Muscle of back (tissue), 11 donors: ENCODE measurements around the gene TTLL9. TPM values are rescaled to one million over a fixed set of nuclear protein-coding genes. Genes with fewer than 3 reads are reported as not detected.
A peak's percentile ranks its signal among the peaks of the same experiment; 100 is the strongest.

Experiments used
- DNase-seq, 3 donors: peaks; one replicate each; pipeline versions ENCODE4 v3.0.0 to v3.0.0-alpha.2; 2013
- polyA plus RNA-seq, 10 donors: library from polyadenylated mRNA; unstranded; fragments of 120-200 nt; gene quantifications; one replicate each; pipeline ENCODE4 v1.2.1, GENCODE V29; 2013; ENCODE audit not compliant: insufficient read length in 10 of 10

Gene TTLL9
- polyA plus RNA-seq, 10 donors, result 0.09 to 0.27 (median 0.15) TPM; not detected in 1

DNA sequence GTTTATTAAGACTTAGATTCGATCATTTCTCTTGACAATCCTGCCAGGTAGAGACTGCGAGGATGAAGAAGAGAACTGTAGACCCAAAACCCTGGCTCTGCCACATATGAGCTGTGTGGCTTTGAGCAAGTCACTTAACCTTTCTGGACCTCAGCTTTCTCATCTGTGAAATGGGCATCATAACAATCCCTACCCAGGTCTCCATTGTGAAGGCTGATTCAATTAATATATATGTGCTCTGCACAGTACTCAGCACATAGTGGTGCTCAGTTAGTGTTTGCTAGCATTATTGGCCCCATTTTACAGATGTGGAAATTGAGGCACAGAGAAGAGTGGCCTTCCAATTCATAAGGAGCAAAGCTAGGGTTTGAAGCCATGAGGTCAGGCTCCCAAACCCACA lies 105.4 kb downstream of the TTLL9 start:
- no peak for DNase-seq

DNA sequence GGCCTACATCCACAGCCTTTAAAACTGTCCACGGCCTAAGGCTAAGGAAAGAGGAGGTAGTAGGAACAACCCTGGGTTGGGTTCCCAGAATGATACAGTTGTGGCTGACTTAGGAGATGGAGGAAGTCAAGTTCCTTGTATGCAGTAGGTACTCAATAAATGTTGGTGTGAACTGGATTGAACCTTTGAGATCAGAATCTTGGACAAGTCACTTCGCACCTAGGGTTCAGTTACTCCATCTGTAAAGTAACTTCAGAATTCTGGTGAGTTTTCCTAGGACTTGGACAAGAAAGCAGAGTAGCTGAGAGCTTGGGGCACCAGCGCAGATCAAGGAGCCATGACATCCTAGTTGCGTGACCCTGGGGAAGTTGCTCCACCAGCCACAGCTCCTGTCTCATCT lies 106.6 kb downstream of the TTLL9 start:
- no peak for DNase-seq

DNA sequence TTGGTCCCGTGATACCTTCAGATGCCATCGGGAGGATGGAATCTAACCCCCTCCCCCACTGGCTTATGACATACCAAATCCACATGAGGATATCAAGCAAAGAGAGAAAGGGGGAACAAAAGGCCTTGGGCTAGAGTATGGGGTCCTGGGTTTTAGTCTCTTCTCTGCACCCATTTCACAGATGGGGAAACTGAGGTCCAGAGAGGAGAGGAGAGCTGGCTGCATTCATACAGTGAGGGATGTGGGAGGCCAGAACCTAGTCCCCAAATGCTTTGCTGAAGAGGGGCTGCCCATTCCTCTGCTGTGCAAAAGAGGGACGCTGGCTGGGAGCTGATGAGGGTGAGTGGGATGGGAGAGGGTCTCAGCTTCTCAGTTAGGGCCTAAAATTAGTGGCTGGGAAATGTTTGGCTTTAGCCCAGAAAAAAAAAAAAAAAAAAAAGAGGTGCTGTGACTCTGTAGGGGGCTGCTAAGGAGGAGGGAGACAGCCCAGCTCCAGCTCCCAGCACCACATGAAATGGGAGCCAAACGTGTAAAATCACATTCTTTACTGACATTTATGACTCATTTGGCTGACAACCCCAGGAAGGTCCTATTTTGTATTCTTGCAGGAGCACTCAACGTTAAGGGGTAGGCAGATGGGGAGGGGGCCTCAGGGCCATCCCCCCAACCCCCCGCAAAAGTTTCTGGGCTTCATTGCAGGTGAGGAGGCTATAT lies 109.4 kb downstream of the TTLL9 start:
- DNase-seq, result no peak

DNA sequence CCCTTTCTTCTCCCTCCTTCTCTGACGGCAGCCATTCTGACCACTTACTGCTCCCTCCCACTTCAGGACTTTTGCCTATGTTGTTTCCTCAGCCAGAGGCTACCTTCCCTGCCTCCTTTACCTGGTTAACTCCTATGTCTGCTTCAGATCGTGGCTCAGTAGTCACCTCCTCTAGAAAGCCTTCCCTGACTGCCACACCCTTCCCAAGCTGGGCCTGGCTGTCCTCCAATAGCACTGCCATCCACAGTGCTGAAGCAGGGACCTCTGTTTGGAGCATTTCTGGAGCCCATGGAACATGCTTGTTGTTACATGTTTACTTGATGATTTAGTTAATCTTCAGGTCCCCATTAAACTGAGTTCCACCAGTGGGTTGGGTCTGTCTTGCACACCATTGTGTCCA lies 111.3 kb downstream of the TTLL9 start:
- DNase-seq, result no peak

DNA sequence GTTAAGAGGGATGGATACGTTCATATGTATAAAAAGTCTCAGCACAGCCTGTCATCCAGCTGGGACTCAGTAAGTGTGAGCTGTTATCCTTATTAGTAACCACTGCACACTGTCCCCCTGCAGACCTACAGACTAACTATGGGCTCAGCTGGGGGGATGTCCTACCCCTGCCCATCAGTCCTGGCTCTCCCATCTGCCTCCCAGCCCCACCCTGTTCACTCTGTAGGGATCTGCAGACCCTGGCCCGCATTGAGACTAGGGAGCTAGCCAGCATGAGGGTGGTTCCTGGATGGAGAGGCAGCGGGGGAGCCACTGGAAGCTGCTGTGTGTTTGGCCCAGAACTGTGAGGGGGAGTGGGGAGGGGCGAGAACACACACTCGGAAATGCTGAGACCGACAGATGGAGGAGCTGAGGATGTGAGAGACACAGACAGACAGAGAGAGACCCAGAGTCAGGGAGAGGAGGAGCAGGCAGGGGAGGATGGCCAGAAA lies 114.6 kb downstream of the TTLL9 start:
- DNase-seq, result peak in 1 of 3 donors; percentile 15

DNA sequence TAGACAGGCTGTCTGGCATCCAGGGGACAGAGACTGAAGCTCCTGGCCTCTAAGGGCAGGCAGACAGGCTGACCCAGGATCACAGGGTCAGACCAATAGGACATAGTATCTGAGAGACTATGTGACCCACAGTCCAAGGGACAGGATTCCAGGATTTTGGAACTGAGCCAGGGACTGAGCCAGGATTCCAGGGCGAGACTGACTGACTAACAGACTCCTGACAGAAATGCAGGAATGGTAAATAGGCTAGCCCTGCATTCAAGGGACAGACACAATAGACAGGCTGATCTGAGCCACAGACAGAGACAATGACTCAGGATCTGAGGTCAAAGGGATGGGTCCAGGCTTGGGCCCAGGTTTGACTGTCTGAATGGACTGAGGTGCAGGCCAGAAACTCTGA lies 117.3 kb downstream of the TTLL9 start:
- DNase-seq, result no peak

DNA sequence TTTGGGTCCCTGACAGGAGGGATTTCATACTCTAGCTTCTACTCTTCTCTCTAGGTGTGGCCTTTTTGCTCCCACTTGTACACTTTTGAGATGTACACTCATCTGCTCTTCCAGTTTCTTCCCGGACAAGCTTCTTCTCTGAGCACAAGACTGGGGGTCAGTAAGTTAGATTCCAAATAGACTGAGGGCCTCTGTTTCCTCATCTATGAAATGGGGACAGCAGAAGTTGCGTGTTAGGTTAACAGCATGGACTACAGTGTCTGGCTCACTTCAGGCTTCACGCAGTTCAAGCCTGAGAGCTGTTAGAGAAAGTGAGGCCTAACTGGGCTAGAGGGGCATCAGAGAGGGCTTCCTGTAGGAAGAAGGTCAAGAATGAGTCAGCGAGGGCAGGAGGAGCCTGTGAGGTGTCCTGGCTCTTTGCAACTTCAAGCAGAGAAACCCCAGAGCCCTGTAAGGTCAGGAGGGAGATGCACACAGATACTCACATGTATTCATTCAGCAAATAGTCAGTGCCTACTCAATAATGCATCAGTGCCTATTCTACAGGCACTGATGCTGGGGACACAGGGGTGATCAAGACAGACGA lies 118.1 kb downstream of the TTLL9 start:
- DNase-seq, result no peak

DNA sequence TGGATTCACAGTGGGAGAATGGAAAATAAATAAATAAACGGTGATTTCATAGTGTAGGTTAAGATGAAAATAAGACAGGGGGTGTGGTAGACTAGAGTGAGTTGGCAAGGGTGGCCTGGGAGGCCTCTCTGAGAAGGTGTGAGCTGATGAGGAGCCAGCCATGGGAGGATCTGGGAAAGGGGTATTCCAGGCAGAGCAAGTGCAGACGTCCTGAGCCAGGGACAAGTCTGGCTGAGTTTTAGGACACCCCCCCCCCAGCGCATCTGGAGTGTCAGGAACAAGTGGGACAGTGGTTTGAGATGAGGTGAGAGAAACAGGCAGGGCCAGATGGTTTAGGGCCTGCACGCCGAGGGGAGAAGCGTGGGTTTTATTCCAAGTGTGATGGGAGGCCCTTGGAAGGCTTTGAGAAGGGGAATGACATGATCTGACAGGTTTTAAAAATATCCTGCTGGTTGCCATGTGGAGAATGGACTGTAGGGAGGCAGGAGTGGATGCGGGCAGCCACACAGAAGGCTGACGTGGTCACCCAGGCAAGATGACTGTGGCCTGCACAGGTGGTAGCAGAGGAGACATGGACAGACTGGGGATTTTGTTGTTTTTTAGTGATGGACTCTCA lies 118.7 kb downstream of the TTLL9 start:
- no peak for DNase-seq

DNA sequence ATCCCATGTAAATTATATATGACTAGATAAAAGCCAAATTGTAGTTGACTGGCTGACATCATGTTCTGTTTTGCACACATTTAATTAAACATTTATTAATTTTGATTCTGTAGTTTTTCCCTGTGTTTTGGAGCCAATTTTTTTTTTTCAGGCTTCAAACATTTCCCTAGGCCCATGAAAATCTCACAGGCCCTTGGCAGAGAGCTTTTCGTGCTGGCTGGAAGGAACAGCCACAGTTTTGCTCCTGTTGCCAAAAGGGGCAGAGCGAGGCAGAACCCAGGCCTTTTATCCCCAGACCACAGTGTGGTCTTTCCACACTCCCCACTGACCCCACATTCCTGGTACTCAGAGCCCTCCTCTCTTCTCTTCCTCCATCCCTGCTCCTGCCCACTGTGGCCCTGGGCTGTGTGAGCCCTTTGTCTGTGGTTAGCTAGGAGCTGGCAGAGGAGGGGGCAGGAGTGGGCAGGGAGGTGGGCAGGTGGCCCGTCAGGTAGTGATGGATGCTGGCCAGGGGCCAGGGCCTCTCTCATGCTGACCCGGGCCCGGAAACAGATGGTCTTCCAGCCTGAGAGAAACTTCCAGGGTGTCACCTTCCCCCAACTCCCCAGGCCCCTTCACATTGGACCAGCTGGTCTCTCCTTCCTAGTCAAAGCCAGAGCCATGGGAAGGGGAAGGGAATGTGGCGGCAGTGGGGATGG lies 120.4 kb downstream of the TTLL9 start:
- no peak for DNase-seq

DNA sequence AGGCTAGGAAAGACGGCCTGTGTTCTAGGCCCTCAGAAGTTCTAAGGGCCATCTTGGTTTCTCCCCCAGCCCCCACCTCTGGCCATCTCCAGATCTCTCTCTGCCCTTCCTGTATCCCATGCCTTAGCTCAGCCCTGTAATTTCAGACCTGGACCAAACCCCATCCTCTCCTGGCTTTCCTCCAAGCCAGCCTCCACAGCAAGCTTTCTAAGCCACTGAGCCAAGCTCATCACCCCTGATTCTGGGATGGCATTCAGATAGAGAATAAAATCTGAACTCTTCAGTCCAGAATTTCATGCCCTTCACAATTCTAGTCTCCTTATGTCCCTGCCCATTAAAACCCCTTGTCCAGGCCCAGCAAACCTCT lies 120.9 kb downstream of the TTLL9 start:
- no peak for DNase-seq

DNA sequence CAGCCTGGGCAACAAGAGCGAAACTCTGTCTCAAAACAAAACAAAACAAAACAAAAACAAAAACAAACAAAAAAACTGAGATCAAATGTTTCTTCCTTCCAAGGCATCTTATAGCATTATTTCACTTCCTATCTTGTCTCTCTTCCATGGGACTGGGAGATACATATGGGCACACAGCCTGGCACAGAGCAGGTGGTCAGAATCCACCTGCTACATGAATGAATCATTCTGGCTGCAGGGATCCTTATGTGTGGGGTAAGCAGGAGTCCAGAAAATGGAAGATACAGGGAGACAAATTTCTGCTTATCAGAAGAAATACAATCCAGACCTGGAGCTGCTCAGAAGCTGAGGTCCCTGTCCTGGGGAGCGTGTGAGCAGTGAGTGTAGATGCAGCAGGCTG lies 121.7 kb downstream of the TTLL9 start:
- DNase-seq, result no peak

Other genes with a start within 250 kb of the TTLL9 start
- 10 to 100 TPM in 2 of 10 donors, 1 to 10 TPM in 8; 6.9 to 11.3 (median 9.1) TPM for gene COX4I2, start 232.7 kb upstream of the TTLL9 start, polyA plus RNA-seq
- gene BCL2L1, start 147.8 kb upstream of the TTLL9 start, polyA plus RNA-seq, result 10 to 100 TPM; 25.7 to 59.9 (median 37.6) TPM
- 10 to 100 TPM; 20.0 to 46.9 (median 30.5) TPM for gene TPX2, start 131.3 kb upstream of the TTLL9 start, polyA plus RNA-seq
- gene MYLK2, start 51.3 kb upstream of the TTLL9 start, polyA plus RNA-seq, result 10 to 100 TPM; 26.6 to 54.6 (median 42.6) TPM
- gene FOXS1, start 25.0 kb upstream of the TTLL9 start, polyA plus RNA-seq, result 10 to 100 TPM in 1 of 10 donors, 1 to 10 TPM in 9; 3.9 to 10.8 (median 5.0) TPM
- gene DUSP15, start 107 bp upstream of the TTLL9 start, polyA plus RNA-seq, result 1 to 10 TPM; 1.2 to 3.4 (median 2.2) TPM
- gene PDRG1, start 81.4 kb downstream of the TTLL9 start, polyA plus RNA-seq, result 10 to 100 TPM; 13.2 to 17.8 (median 15.6) TPM
- gene XKR7, start 97.5 kb downstream of the TTLL9 start, polyA plus RNA-seq, result under 1 TPM in 8 of 10 donors, not detected in 2; 0.07 to 0.16 (median 0.09) TPM
- gene CCM2L, start 139.8 kb downstream of the TTLL9 start, polyA plus RNA-seq, result 1 to 10 TPM; 4.3 to 7.0 (median 5.2) TPM
- 1 to 10 TPM; 3.4 to 5.7 (median 4.5) TPM for gene HCK, start 181.6 kb downstream of the TTLL9 start, polyA plus RNA-seq
- 10 to 100 TPM; 39.8 to 49.9 (median 42.5) TPM for gene TM9SF4, start 239.1 kb downstream of the TTLL9 start, polyA plus RNA-seq